GM11168 (cell line): ENCODE data around the gene RIF1.
"Not testable (repeated sequence)": the region's sequence is repeated elsewhere in the genome, so short reads cannot be mapped to it uniquely, and the experiment has no call there.

Experiments used
- in situ Hi-C: fragments of 300-500 bp; cut with MboI; formaldehyde crosslinking; loops from one replicate; pipeline ENCODE4 v1.12.0; 2022; ENCODE audit warnings: low sequenced_read_pairs; ENCODE audit not compliant: unreplicated experiment

The RIF1 gene

GRCh38 chr2:151408788-151409600 is 708 bp upstream of the RIF1 start:
- in situ Hi-C loops = no loop called here

GRCh38 chr2:151410485-151410834 is 758 bp downstream of the RIF1 start:
- in situ Hi-C loops = no loop called here

DNA sequence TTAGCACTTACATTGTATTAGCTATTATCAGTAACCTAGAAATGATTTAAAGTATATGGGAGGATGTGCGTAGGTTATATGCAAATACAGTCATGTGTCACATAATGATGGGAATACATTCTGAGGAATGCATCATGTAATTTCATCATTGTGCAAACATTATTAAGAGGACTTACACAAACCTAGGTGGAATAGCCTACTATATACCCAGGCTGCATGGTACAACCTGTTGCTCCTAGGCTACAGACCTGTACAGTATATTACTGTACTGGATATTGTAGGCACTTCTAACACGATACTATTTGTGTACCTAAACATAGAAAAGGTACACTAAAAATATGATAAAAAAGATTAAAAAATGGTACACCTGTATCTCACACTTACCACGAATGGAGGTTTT is 7.9 kb downstream of the RIF1 start:
- in situ Hi-C loops = no loop called here

GRCh38 chr2:151421681-151422080 is 12.0 kb downstream of the RIF1 start:
- in situ Hi-C loops = not testable (repeated sequence)

GRCh38 chr2:151422917-151423439 is 13.3 kb downstream of the RIF1 start:
- in situ Hi-C loops = no loop called here

GRCh38 chr2:151423760-151424159 is 14.1 kb downstream of the RIF1 start:
- in situ Hi-C loops = no loop called here

DNA sequence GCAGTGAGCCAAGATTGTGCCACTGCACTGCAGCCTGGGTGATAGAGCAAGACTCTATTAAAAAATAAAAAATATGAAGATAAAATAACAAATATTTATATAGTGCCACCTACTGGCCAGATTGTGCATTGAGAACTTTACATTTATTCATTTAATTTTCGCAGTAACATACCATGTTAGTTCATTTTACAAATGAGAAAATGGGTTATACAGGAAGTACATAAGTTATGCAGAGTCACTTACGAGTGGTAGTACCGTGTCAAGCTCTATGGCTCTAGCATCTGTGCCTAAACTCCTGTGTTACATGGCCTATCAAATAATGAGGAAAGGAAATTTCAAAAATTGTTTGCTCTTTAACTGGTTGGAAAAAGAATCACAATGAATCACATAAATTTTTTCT is 27.9 kb downstream of the RIF1 start:
- in situ Hi-C loops = loop anchor here (25.0 kb wide), 1 partner anchor 1850 kb away; the partner anchor contains the start of gene MMADHC

- in situ Hi-C loops = loop anchor here (25.0 kb wide), 1 partner anchor 1851 kb away; the partner anchor contains the start of gene MMADHC
Measured at GRCh38 chr2:151438506-151438905, 28.8 kb downstream of the RIF1 start.

GRCh38 chr2:151439127-151439526 is 29.4 kb downstream of the RIF1 start:
- in situ Hi-C loops = loop anchor here (25.0 kb wide), 1 partner anchor 1852 kb away; the partner anchor contains the start of gene MMADHC

DNA sequence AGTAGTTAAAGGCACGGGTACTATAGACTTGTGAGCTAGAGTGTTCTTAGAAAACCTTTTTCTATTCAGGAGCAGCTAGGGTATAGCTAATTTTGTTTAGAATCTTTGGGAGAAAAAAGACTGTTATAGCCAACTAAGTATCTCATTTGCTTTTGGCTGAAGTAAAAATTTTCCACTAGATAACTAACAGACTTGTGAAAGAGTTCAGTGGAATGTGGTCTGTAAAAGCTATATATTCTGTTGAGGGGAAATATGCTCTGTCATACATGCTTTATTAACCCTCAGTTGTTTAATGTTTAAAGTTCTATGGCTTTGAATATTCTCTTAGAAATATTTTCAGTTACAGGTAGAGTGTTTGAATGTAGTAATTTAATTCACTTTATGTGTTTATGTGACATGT is 49.7 kb downstream of the RIF1 start:
- in situ Hi-C loops = no loop called here

- in situ Hi-C loops = no loop called here
Measured at GRCh38 chr2:151465771-151466170, 56.1 kb downstream of the RIF1 start.

GRCh38 chr2:151470556-151470955 is 60.9 kb downstream of the RIF1 start:
- in situ Hi-C loops = no loop called here

GRCh38 chr2:151472966-151473365 is 63.3 kb downstream of the RIF1 start:
- in situ Hi-C loops = no loop called here

DNA sequence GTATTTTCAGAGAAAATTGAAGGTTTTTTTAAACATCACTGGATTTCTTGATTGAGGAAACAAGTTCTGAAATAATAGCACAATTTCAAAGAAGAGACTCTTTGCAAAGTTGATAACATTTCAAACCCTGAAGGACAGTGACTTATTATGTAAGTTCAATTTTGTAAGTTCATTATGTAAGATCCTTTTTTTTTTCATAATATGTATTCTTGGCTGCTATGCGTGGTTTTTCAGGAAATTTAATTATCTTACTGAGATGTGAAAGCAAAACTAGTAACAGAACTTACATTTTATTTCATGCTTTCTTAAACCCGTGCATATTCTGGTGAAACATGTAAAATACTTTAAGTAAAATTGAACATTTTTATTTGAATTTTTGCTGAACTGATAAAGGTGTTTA is 65.4 kb downstream of the RIF1 start:
- in situ Hi-C loops = no loop called here

GRCh38 chr2:151476287-151476686 is 66.6 kb downstream of the RIF1 start:
- in situ Hi-C loops = no loop called here

DNA sequence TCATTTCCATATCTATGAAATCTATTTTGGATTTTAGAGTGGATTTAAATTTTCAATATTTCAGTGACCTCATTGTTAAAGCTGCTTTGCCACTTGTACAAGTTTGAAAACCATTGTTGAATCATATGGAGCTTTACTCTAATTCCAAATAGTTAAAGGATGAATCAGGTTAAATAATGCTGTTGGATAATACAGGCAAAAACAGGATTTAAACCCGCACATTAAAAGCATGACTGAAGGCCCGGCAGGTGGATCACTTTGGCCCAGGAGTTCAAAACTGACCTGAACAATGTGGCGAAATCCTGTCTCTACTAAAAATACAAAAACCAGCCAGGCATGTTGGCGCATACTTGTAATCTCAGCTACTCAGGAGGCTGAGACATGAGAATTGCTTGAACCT is 68.3 kb downstream of the RIF1 start:
- in situ Hi-C loops = no loop called here

GRCh38 chr2:151481744-151482143 is 72.0 kb downstream of the RIF1 start:
- in situ Hi-C loops = no loop called here

DNA sequence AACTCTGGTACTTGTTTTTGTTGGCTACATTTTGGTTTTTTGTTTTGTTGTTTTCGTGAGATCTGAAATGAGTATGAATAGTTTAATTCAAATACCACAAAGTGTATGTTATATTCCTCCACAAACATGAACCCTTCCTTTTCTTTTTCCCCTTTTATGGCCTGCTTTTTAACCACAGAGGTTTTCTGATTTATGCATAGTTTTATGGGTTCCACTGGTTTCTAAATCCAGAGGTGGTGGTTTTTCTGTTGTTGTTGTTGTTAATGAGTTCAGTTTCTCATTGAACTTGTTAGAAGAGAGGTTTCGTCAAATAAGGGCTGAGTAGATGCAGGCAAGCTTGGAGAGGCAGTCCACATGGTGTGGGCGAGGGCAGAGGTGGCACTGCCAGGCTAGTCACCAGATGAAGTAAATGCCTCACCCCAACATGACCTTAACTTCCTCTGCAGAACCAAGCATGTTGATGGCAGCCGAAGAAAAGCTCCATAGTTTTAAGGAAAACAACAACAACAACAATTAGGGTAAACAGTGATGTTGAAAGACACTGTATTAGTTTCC is 72.5 kb downstream of the RIF1 start:
- in situ Hi-C loops = no loop called here

DNA sequence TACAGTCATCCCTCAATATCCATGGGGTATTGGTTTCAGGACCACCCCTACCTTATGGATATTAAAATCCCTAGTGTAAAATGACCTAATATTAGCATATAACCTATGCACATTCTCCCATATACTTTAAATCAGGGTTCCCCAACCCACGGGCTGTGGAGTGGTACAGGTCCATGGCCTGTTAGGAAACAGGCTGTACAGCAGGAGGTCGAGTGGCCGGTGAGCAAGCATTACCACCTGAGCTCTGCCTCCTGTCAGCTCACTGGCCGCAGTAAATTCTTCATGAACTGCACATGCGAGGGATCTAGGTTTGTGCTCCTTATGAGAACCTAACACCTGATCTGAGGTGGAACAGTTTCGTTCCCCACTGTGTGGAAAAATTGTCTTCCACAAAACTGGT is 73.8 kb downstream of the RIF1 start:
- in situ Hi-C loops = no loop called here

GRCh38 chr2:151484100-151484499 is 74.4 kb downstream of the RIF1 start:
- in situ Hi-C loops = no loop called here

- in situ Hi-C loops = no loop called here
Measured at GRCh38 chr2:151486053-151486452, 76.4 kb downstream of the RIF1 start.

GRCh38 chr2:151490276-151490675 is 80.6 kb downstream of the RIF1 start:
- in situ Hi-C loops = no loop called here
